Endothelial cell of umbilical vein (primary cell): ENCODE measurements around the gene PLXNA3.

Source experiments
- CTCF ChIP-seq, 2 donors: IDR thresholded peaks; 1 replicate in 1 of 2; 2 replicates in 1 of 2; pipeline ENCODE4 v1.5.1; 2011; ENCODE audit warnings: low read length in 2 of 2, mild to moderate bottlenecking in 2 of 2, moderate library complexity in 2 of 2, control low read depth in 1 of 2, inconsistent platforms in 1 of 2, low read depth in 1 of 2; ENCODE audit not compliant: insufficient read depth in 1 of 2; ENCODE audit errors: extremely low read depth in 1 of 2
- EZH2 ChIP-seq: IDR thresholded peaks from 2 replicates; pipeline ENCODE4 v1.6.1; 2012; ENCODE audit warnings: borderline replicate concordance, low read depth, mild to moderate bottlenecking, moderate library complexity, low read length, inconsistent platforms; ENCODE audit not compliant: severe bottlenecking
- JUN ChIP-seq: IDR thresholded peaks from 2 replicates; pipeline ENCODE4 v1.6.1; 2011; ENCODE audit warnings: borderline replicate concordance, low read depth; ENCODE audit not compliant: insufficient read length, insufficient read depth
- POLR2A ChIP-seq: IDR thresholded peaks from 2 replicates; pipeline ENCODE4 v1.6.1; 2012; ENCODE audit warnings: low read depth, mild to moderate bottlenecking, control low read depth, low read length
- POLR2AphosphoS5 ChIP-seq: IDR thresholded peaks from 2 replicates; pipeline ENCODE4 v1.6.1; 2012; ENCODE audit warnings: low read depth, mild to moderate bottlenecking, control low read depth, low read length, moderate library complexity; ENCODE audit not compliant: insufficient read depth

GRCh38 chrX:154513716-154514115 lies 55.6 kb downstream of the PLXNA3 start:
- TF ChIP-seq CTCF (IDR thresholded peaks at IDR 0.05; ENCODE audit: extremely low read depth in 1 of 2, insufficient read depth in 1 of 2, low read depth in 1 of 2, low read length in 2 of 2) (no peak), POLR2AphosphoS5 (no peak), JUN (no peak), EZH2 (no peak), POLR2A (no peak)
